Retinal pigment epithelial cell (primary cell): ENCODE data around the gene SMYD2.

Experiments
- DNase-seq: peaks from one replicate; pipeline ENCODE4 v3.0.0-alpha.2; 2010; ENCODE audit warnings: low read depth
- H3K4me3 ChIP-seq: 2 replicates; pipeline ENCODE4 v1.5.1; 2011; ENCODE audit warnings: mild to moderate bottlenecking, low read length, control low read depth, moderate library complexity
- TF ChIP-seq, protein P1 (sequence below): conservative IDR thresholded peaks from 2 replicates; pipeline ENCODE4 v1.5.1; 2011; ENCODE audit warnings: low read depth, low read length, control low read depth, inconsistent platforms

Gene SMYD2

DNA sequence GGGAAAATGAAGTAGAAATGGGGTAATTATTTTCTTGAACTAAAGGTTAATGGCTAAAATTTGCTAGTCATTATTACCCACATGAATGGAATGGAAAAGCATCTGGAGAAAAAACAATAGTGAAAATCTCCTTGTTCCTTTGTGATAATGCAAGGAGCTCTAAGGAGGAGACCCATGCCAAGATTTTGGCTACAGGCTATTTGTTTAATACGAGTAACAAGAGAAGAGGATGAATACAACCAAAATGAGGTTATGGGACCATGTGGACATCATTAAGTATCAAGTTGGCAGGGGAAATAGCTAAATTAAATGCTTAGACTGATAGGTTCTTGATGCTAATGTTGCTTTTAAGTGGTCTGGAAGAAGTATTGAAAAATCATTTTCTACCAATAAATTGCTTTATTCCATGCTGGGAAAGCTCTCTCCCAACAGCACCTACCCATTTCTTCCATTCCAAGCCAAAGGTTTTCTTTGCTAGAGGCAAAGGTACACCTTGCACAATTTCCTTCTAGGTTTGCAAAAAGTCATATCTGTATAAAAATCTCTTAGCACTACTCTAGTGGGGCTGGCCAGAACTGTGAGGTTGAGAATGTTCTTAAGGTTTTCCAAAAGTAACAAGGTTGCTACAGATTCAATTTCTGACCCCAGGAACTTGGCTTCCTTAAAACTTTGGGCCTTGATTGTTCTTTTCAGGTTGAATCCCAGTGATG is 100.2 kb downstream of the SMYD2 start:
- TF ChIP-seq, protein P1, sequence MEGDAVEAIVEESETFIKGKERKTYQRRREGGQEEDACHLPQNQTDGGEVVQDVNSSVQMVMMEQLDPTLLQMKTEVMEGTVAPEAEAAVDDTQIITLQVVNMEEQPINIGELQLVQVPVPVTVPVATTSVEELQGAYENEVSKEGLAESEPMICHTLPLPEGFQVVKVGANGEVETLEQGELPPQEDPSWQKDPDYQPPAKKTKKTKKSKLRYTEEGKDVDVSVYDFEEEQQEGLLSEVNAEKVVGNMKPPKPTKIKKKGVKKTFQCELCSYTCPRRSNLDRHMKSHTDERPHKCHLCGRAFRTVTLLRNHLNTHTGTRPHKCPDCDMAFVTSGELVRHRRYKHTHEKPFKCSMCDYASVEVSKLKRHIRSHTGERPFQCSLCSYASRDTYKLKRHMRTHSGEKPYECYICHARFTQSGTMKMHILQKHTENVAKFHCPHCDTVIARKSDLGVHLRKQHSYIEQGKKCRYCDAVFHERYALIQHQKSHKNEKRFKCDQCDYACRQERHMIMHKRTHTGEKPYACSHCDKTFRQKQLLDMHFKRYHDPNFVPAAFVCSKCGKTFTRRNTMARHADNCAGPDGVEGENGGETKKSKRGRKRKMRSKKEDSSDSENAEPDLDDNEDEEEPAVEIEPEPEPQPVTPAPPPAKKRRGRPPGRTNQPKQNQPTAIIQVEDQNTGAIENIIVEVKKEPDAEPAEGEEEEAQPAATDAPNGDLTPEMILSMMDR = no peak
- DNase-seq = no peak

DNA sequence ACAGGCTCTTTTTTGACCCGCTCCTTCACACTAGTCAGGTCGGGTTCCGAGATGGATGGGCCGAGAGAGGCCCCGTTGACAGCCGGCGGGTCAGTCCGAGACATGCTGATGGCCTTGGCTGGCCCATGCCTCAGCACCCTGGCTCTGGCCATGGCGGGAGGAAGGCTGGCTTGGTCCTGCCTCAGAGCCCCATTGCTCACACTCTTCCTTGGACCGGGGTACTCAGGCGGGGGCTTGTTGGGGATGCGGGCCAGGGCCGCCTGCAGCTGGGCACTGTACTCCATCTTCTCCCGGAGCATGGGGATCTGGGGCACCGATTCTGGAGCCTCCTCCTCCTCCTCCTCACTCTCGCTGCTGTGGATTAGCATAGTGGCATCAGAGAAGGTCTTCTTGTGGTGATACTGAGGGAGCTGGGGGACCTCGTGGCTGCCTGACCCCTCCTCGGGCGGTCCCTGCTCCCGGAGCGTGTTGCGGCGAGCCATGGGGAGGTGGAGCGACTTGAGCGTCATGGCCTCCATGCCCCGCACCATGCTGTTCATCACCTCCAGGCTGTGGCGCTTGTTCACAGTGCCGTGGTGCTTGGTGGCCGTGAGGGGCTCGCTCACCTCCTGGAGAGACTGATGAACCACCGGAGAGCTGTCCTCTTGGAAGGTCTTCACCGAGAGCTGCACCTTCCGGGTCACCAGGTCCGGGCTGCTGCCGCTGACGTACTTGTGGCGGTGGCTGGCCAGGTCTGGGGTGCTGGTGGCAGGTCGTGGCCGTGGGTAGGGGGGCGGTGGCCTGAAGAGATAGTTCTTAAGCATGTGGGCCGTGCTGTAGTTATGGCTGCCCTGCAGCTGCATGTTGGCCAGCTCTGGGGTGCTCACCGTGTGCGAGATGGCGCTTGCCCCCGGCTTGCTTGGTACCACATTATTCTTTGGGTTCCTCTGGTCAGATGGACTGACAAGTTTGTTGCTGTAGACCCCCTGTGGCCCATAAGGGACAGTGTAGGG is 102.7 kb downstream of the SMYD2 start:
- TF ChIP-seq, protein P1 = no peak
- DNase-seq = no peak
- no peak overlapping the region for H3K4me3 ChIP-seq

More for the DNA sequence above, 100.2 kb downstream of the SMYD2 start:
- H3K4me3 ChIP-seq = no peak overlapping the region

DNA sequence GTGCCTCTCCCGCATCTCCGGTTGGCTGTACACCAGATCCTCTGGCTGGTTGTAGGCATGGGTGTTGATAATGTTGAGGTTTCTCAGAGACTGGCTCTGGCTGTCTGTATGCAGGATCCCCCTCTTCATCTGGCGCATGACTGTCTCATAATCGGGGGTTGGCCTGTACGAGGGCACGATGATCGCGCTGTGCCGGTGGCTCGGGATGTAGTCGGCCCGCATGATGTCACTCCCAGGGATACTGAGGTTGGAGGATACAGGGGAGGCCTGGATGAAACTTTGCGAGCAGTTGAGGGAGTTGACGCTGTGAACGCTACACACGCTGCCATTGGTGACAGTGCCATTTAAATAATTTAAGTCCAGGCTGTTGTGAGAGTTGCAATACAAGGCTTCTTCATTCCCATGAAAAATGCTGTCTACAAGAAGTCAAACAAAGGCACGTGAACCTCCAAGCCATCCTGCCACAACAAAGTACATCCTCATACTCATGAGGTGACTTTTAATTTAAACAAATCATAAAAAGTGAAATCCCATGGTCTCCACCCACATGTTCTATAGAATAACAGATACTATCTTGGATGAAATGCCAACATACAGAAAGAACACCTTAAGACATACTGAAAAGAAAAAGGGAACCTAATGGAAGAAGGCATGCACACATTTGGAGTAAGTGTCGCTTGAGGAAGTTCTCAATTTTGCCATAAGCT is 103.6 kb downstream of the SMYD2 start:
- TF ChIP-seq, protein P1 = no peak
- no peak for DNase-seq
- no peak overlapping the region for H3K4me3 ChIP-seq

DNA sequence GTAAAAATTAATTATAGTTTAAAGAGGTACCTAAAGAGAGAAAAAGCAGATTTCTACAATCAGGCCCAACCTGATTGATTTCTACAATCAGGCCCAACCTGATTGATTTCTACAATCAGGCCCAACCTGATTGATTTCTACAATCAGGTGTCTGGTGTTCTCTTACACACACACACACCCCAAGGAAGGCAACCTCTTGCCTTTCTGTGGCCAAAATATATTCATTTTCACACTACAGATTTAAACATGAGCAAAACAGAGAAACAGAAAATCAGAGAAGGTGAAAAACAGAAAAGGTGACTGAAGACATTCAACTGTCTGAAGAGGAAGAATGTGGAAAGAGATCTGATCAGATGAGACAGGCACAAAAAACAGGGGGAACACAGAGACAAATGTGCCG is 104.5 kb downstream of the SMYD2 start:
- TF ChIP-seq, protein P1 = no peak
- no peak for DNase-seq
- H3K4me3 ChIP-seq = no peak overlapping the region

DNA sequence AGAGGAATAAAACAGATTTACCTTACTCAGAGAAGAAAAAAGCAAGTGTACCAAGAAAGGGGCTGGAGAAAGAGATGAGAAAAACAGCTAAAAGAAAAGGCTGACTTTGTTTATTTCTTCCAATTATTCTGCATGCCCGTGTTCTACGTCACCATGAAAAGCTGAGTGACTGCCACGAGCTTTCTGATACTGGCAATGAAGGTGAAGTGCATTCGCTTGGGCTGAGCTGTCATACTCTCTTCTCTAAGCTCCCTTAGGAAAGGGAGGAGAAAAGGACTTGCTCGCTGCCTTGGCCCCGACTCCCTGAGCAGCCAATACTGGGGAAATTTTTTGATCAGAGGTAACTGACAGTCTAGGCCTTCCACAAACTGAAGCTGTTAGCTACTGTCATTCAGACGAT is 105.4 kb downstream of the SMYD2 start:
- no peak overlapping the region for H3K4me3 ChIP-seq
- no peak for DNase-seq
- TF ChIP-seq, protein P1 = no peak
